ENCODE data around the gene PDYN.

Gene PDYN

GRCh38 chr20:1949347-1950100 lies 44.3 kb downstream of the PDYN start:
- no peak for DNase-seq

- no peak for DNase-seq
Observed at GRCh38 chr20:1947535-1947846, 46.4 kb downstream of the PDYN start.

GRCh38 chr20:1946762-1947534 lies 46.9 kb downstream of the PDYN start:
- no peak for DNase-seq

- no peak for DNase-seq
Observed at GRCh38 chr20:1946442-1946761, 47.5 kb downstream of the PDYN start.

- no peak for DNase-seq
Observed at GRCh38 chr20:1945660-1946059, 48.2 kb downstream of the PDYN start.

GRCh38 chr20:1945134-1945618 lies 48.7 kb downstream of the PDYN start:
- DNase-seq = no peak

GRCh38 chr20:1944345-1945091 lies 49.3 kb downstream of the PDYN start:
- DNase-seq = no peak

- no peak for DNase-seq
Observed at GRCh38 chr20:1943275-1944002, 50.4 kb downstream of the PDYN start.

- DNase-seq = no peak
Observed at GRCh38 chr20:1942486-1943274, 51.2 kb downstream of the PDYN start.

GRCh38 chr20:1942061-1942460 lies 51.8 kb downstream of the PDYN start:
- DNase-seq = no peak

- DNase-seq = no peak
Observed at GRCh38 chr20:1941226-1941625, 52.6 kb downstream of the PDYN start.

- DNase-seq = no peak
Observed at GRCh38 chr20:1940581-1940980, 53.3 kb downstream of the PDYN start.

- DNase-seq = no peak
Observed at GRCh38 chr20:1939270-1939595, 54.6 kb downstream of the PDYN start.

- DNase-seq = no peak
Observed at GRCh38 chr20:1938464-1939269, 55.2 kb downstream of the PDYN start.

- DNase-seq = no peak
Observed at GRCh38 chr20:1937316-1937976, 56.4 kb downstream of the PDYN start.

GRCh38 chr20:1935696-1936366 lies 58.0 kb downstream of the PDYN start:
- no peak for DNase-seq

GRCh38 chr20:1934721-1935573 lies 58.9 kb downstream of the PDYN start:
- DNase-seq = no peak

- no peak for DNase-seq
Observed at GRCh38 chr20:1934156-1934555, 59.7 kb downstream of the PDYN start.

- no peak for DNase-seq
Observed at GRCh38 chr20:1933465-1933870, 60.4 kb downstream of the PDYN start.
